Erythroblast (primary cell): Measurements from ENCODE around the gene PTMA.

ENCODE experiments used
- GATA1 ChIP-seq: IDR thresholded peaks from 2 replicates; pipeline ENCODE4 v1.6.1; 2011; ENCODE audit warnings: low read depth, mild to moderate bottlenecking, control low read depth, low read length, moderate library complexity
- POLR2A ChIP-seq: IDR thresholded peaks from 2 replicates; pipeline ENCODE4 v1.6.1; 2011; ENCODE audit warnings: mild to moderate bottlenecking, low read length

DNA sequence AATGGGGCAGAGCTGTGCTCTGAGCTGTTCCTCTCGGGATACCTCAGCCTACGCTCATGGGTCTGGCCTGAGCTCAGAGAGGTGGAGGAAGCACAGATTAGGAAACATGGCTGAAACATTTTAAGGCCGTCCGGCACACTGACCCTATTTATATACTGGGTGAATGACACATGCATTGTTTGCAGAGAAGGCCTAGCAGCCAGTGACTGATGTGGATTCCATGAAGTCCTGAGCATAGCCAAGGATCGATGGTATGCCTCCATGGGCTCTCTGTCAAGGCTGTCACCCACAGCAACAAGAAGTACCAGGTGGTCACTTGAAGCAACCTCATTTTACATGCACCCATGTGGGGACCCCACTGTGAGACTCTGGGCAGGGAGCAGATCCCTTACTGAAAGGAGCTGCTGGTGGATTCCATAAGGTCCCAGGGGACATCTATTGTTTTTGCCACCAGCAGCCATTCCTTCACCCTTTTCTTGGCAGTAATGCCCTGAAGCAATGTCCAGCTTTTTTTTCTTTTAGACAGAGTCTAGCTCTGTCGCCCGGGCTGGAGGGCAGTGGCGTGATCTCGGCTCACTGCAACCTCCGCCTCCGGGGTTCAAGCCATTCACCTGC is 8.4 kb downstream of the PTMA start:
- TF ChIP-seq POLR2A (no peak), GATA1 (no peak)
